Adrenal gland (tissue), 5 donors: ENCODE results near the gene RYK.

Experiments used
- CTCF ChIP-seq, 6 experiments: fragments of 450-650 bp in 4 of 6; fragments of 200-600 bp in 2 of 6; sonication (generic) in 1 of 6; IDR thresholded peaks; 1 replicate in 5 of 6; 2 replicates in 1 of 6; pipeline versions ENCODE4 v1.5.1 to v1.8.0; 2016 to 2021; ENCODE audit warnings: antibody characterized with exemption in 6 of 6, mild to moderate bottlenecking in 2 of 6, moderate library complexity in 1 of 6
- POLR2A ChIP-seq, 2 donors: fragments of 450-650 bp; IDR thresholded peaks; one replicate each; pipeline ENCODE4 v1.6.1; 2017; ENCODE audit warnings: antibody characterized with exemption in 2 of 2, mild to moderate bottlenecking in 2 of 2, moderate library complexity in 1 of 2
- donor health status: DM: no; HTN: no; CAD: no.

- TF ChIP-seq POLR2A (IDR thresholded peaks at IDR 0.05) = no peak
- TF ChIP-seq CTCF (IDR thresholded peaks at IDR 0.05) = no peak
Measured at GRCh38 chr3:134287512-134287911, 36.9 kb upstream of the RYK start.
